WTC11 (cell line): ENCODE data around the gene PLPP2. TPM values are rescaled to one million over a fixed set of nuclear protein-coding genes. Genes with fewer than 3 reads are reported as not detected.
A peak's percentile ranks its signal among the peaks of the same experiment; 100 is the strongest.

ENCODE experiments used
- ATAC-seq: fragments of 200-7000 bp; cut with Tn5 transposase; 2 replicates; pipeline ENCODE4 v1.10.0; 2021; ENCODE audit warnings: mild to moderate bottlenecking, moderate library complexity
- CTCF ChIA-PET: fragments of 300-600 bp; sonication (Branson Sonifier 250); formaldehyde crosslinking; loops from one replicate; lab custom pipeline; 2021; ENCODE audit warnings: antibody characterized with exemption; lab: Charles Lee
- POLR2A ChIA-PET: fragments of 350-600 bp; sonication (Branson Sonifier 250); formaldehyde crosslinking; loops from one replicate; lab custom pipeline; 2021; ENCODE audit warnings: antibody characterized with exemption; lab: Charles Lee
- DNase-seq: peaks from one replicate; pipeline ENCODE4 v3.0.0; 2021; ENCODE audit warnings: low spot score
- H3K27ac Mint-ChIP-seq: 2 replicates; pipeline ENCODE4 v1.8.0; 2021; ENCODE audit warnings: mixed read lengths
- H3K27me3 Mint-ChIP-seq: 2 replicates; pipeline ENCODE4 v1.8.0; 2021; ENCODE audit warnings: low read depth, mild to moderate bottlenecking, moderate library complexity, mixed read lengths
- H3K36me3 Mint-ChIP-seq: 2 replicates; pipeline ENCODE4 v1.8.0; 2021; ENCODE audit warnings: mixed read lengths
- H3K4me1 Mint-ChIP-seq: 2 replicates; pipeline ENCODE4 v1.8.0; 2022; ENCODE audit warnings: mixed read lengths
- H3K4me3 Mint-ChIP-seq: 2 replicates; pipeline ENCODE4 v1.8.0; 2021; ENCODE audit warnings: mild to moderate bottlenecking, moderate library complexity, mixed read lengths
- H3K9me3 Mint-ChIP-seq: 2 replicates; pipeline ENCODE4 v1.8.0; 2021; ENCODE audit warnings: mixed read lengths
- CREM ChIP-seq: sonication (generic); formaldehyde crosslinking; IDR thresholded peaks from 2 replicates; pipeline ENCODE4 v1.8.1; 2022; ENCODE audit warnings: mild to moderate bottlenecking, missing genetic modification reagents, moderate library complexity
- FOXJ3 ChIP-seq: sonication (generic); formaldehyde crosslinking; IDR thresholded peaks from 2 replicates; pipeline ENCODE4 v1.9.0; 2021; ENCODE audit warnings: missing genetic modification reagents, mild to moderate bottlenecking, borderline replicate concordance
- FOXK1 ChIP-seq: sonication (generic); formaldehyde crosslinking; IDR thresholded peaks from 2 replicates; pipeline ENCODE4 v1.8.0; 2022; ENCODE audit warnings: mild to moderate bottlenecking, moderate library complexity, missing genetic modification reagents
- FOXP1 ChIP-seq: sonication (generic); formaldehyde crosslinking; IDR thresholded peaks from 2 replicates; pipeline ENCODE4 v1.8.0; 2022; ENCODE audit warnings: missing genetic modification reagents, mild to moderate bottlenecking, moderate library complexity, borderline replicate concordance
- JUN ChIP-seq: sonication (generic); formaldehyde crosslinking; IDR thresholded peaks from 2 replicates; pipeline ENCODE4 v1.8.0; 2023; ENCODE audit warnings: mild to moderate bottlenecking, missing genetic modification reagents
- TP53 ChIP-seq: sonication (generic); formaldehyde crosslinking; IDR thresholded peaks from 2 replicates; pipeline ENCODE4 v1.8.1; 2023; ENCODE audit warnings: mild to moderate bottlenecking, missing genetic modification reagents
- ZNF671 ChIP-seq: fragments of 250-450 bp; sonication (Bioruptor Pico); IDR thresholded peaks from 2 replicates; pipeline ENCODE4 v1.8.0; 2021; ENCODE audit warnings: mild to moderate bottlenecking
- total RNA-seq: library from RNA; stranded (reverse); gene quantifications from 3 replicates; pipeline ENCODE4 v1.2.3, GENCODE V29; 2021
- TF ChIP-seq, protein P1 (sequence below): sonication (generic); formaldehyde crosslinking; IDR thresholded peaks from 2 replicates; pipeline ENCODE4 v1.8.0; 2022; ENCODE audit warnings: mild to moderate bottlenecking, missing genetic modification reagents
- TF ChIP-seq, protein P2 (sequence below): fragments of 250-450 bp; sonication (Bioruptor Pico); conservative IDR thresholded peaks from 2 replicates; pipeline ENCODE4 v1.9.0; 2021; ENCODE audit warnings: mild to moderate bottlenecking
- TF ChIP-seq, protein P3 (sequence below): fragments of 250-450 bp; sonication (Bioruptor Pico); IDR thresholded peaks from 2 replicates; pipeline ENCODE4 v1.9.0; 2021; ENCODE audit warnings: mild to moderate bottlenecking
- TF ChIP-seq, protein P4 (sequence below): sonication (generic); formaldehyde crosslinking; conservative IDR thresholded peaks from 2 replicates; pipeline ENCODE4 v1.8.1; 2022; ENCODE audit warnings: mild to moderate bottlenecking, missing genetic modification reagents
- TF ChIP-seq, protein P5 (sequence below): sonication (generic); formaldehyde crosslinking; IDR thresholded peaks from 2 replicates; pipeline ENCODE4 v1.8.0; 2022; ENCODE audit warnings: mild to moderate bottlenecking, missing genetic modification reagents

PLPP2 gene
- total RNA-seq, 1 experiment from 2014 or later, result 78.7 TPM

DNA sequence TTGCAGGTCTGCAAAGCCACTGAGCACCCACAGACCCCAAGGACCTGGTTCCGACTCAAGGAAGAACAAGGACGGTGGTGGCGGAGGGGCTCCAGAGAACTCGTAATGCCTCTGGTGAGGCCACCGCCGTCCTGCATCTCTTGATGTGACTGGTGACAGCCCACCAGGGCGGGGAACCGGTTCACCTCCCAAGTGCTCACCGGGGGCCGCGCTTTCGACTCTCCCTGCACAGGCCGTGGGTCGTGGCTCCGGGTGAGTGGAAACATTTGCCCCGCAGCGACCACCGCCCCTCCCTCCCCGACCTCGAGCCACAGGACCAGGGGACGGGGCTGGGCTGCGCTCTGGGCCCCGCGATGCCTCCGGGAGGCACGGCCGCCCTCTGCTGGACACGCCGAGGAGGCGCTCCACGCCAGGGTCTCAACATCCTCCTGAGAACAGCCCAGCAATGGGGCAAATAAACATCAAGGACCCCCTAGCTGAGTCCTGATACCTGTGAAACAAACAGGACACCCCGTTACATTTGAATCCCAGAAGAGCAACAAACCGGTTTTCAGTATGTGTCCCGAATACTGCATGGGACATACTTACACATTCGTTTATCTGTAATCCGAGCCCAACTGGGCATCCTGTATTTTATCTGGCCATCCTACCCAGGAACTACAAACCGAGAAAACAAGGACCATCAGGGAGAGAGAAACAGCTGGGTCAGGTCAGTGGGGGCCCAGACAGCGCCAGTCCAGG lies 3.9 kb upstream of the PLPP2 start (continued):
- TF ChIP-seq, protein P1, sequence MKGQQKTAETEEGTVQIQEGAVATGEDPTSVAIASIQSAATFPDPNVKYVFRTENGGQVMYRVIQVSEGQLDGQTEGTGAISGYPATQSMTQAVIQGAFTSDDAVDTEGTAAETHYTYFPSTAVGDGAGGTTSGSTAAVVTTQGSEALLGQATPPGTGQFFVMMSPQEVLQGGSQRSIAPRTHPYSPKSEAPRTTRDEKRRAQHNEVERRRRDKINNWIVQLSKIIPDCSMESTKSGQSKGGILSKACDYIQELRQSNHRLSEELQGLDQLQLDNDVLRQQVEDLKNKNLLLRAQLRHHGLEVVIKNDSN (CRISPR knock-in tag), result no peak
- TF ChIP-seq TP53 (CRISPR knock-in tag) (no peak), JUN (CRISPR knock-in tag) (no peak)

DNA sequence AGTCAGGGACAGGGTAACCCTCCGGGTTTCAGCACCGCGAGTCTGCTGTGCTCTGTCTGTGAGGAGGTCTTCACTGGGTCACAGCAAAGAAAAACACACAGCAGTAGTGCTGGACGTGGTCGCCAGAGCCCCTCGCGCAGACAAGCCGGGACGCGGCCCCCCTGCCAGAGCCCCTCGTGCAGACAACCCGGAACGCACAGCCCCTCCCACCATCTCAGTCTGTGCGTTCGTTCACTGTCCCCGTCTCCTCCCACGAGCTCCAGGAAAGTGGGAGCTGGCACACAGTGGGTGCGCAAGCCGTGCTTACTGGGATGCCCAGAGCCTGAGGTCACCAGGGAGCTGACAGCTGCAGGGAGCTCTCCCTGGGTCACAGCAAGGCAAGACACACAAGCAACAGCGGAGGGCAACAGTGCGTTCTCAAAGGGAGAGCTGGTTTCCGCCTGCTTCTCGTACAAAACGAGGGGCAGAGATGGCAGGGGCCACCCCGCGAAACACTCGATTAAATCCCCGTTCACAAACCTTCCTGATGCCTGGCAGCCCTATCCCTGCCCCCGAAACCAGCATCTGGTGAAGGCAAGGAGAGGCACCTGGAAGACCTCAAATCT lies 3.2 kb upstream of the PLPP2 start:
- DNase-seq (no peak), ATAC-seq (no peak)
- peak overlapping the region; percentile 52 for H3K4me3 Mint-ChIP-seq

DNA sequence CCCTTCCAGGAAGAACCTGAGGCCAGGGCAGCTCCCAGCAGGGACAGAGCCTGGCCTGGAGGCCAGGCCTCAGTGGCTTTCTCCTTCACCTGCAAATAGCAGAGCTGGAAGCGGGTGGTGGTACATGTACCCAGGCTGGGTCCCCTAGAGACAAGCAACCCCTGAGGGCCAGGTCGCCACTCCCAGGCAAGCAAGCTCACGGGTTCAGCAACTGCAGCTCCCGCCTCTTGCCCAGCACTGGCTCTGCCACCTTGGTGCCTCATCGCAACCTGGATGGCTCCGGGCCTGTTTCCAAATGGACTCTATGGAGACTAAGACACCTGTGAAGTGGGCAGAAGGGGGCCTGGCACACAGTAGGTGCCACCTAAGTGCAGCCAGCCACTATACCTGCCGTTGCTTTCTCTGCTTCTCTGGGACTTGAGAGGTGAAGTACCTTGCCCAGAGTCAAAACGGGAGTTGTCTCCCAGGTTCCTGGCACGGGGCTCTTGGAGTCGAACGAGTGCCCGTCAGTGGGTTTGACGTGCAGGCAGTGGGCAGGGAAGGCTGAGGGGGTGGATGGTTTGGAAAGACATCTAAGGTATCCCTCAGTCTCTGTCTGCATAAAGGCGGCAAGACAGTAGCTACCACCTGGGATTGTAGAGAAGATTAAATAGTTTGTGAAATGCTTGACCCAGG lies 2.4 kb upstream of the PLPP2 start:
- no peak for DNase-seq
- no peaks in the 10 kb centered on the region for H3K9me3 Mint-ChIP-seq
- no peak overlapping the region for H3K27ac Mint-ChIP-seq
- POLR2A ChIA-PET, result no interaction called here
- peaks cover 13% of the 10 kb centered on the region for H3K27me3 Mint-ChIP-seq
- no peak overlapping the region for H3K4me3 Mint-ChIP-seq
- no peak for TF ChIP-seq FOXJ3 (CRISPR knock-in tag)
- TF ChIP-seq, all 79 proteins: peak for 0
- Mint-ChIP-seq H3K4me1 (peaks cover 40% of the 10 kb centered on the region), H3K36me3 (no peaks in the 10 kb centered on the region)
- no peak for ATAC-seq
- CTCF ChIA-PET, result interaction anchor here (0.5 to 2.8 kb wide), 7 partner anchors 20 to 384 kb away, joined by 3 to 12 read pairs (median 4); no protein-coding TSS in a partner anchor

More for the DNA sequence above, 3.2 kb upstream of the PLPP2 start:
- CTCF ChIA-PET, result interaction anchor here (0.8 to 2.8 kb wide), 10 partner anchors 14 to 1245 kb away, joined by 3 to 12 read pairs (median 4); no protein-coding TSS in a partner anchor
- peak; percentile 65; the same call in 1 of the 2 replicates for TF ChIP-seq FOXP1 (CRISPR knock-in tag)
- no peak for TF ChIP-seq FOXJ3 (CRISPR knock-in tag)
- H3K27me3 Mint-ChIP-seq, result peaks cover 13% of the 10 kb centered on the region
- no peaks in the 10 kb centered on the region for H3K9me3 Mint-ChIP-seq
- no peak overlapping the region for H3K27ac Mint-ChIP-seq
- H3K4me1 Mint-ChIP-seq, result peaks cover 31% of the 10 kb centered on the region
- no peaks in the 10 kb centered on the region for H3K36me3 Mint-ChIP-seq
- POLR2A ChIA-PET, result interaction anchor here (1.1 kb wide), 1 partner anchor 16 kb away, joined by 3 read pairs; no protein-coding TSS in a partner anchor

DNA sequence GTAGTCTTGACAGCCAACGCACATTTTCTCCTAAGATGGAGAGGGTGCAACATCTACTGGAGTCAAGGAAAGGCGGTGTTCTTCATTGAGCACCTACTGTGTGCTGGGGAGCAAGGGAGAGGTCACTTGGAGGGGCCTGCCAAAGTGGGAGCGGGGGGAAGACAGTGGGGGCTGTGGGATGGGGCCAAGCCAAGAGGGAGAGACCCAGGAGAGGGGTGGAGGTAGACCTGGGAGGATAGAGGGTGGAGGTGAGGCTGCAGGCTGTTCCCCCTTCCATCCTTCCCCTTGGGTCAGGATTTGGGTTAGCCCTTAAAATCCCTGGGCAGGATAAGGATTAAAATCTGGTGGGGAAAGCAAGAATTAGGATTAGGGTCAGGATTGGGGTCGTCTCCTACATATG lies 1.7 kb upstream of the PLPP2 start:
- POLR2A ChIA-PET, result no interaction called here
- H3K27me3 Mint-ChIP-seq, result peaks cover 13% of the 10 kb centered on the region
- no peak for DNase-seq

DNA sequence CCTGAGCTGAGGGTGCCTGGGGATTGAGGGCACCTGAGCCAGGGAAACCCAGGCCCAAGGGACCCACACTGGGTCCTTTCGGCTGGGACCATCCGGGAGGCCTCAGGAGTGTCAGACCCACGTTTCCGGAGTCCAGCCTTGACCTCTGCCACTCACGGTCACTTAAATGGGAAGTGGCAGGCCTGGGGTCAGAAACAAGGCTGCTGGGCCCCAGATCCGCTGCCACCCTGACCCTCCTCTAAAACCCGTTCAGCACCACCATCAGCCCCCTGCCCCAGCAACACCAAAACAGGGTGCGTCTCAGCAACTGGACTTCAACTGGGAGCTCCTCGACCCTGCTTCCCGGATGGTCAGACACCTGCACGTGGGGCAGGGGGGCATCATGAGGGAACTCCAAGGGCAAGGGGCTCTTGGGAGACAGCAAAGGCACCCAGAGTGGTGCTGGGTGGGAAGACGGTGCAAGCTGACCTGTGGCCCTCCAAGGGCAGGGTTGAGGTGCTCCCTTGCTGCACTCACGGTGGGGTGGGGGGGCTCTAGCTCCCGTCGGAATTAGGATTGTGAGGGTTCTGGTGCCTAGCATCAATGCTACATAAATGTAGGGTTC lies 1.2 kb upstream of the PLPP2 start:
- Mint-ChIP-seq H3K4me1 (peaks cover 49% of the 10 kb centered on the region), H3K36me3 (peaks cover 1% of the 10 kb centered on the region), H3K27me3 (peaks cover 13% of the 10 kb centered on the region), H3K4me3 (no peak overlapping the region), H3K9me3 (no peaks in the 10 kb centered on the region), H3K27ac (no peak overlapping the region)
- CTCF ChIA-PET, result interaction anchor here (0.9 to 1.1 kb wide), 3 partner anchors 26 to 203 kb away, joined by 3 read pairs; no protein-coding TSS in a partner anchor
- DNase-seq (no peak), ATAC-seq (no peak)
- POLR2A ChIA-PET, result no interaction called here
- TF ChIP-seq, protein P2, sequence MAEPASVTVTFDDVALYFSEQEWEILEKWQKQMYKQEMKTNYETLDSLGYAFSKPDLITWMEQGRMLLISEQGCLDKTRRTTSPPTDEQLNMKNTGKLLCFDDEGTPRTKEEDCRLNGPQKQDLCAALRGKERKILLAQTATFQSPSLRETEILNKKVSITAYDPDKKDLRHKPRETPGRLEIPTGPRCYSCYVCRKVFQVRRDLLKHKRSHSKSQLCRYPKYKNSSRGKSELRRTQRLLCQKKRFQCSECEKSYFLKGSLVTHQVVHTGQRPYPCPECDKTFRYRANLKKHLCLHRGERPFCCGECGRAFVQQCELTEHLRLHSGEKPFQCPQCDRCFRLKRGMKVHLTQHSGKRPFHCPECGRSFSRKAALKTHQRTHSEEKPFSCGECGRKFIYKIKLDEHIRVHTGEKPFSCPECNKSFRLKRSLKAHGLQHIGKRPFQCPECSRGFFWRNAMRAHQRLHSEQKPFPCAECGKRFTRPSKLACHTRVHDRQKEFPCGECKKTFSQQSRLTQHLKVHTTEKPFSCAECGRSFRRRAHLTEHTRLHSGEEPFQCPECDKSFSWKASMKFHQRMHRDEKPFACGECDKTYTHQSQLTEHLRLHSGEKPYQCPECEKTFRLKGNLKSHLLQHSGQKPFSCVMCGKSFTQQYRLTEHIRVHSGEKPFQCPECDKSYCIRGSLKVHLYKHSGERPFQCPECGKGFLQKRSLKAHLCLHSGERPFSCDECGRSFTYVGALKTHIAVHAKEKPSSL, result no peak
- TF ChIP-seq, protein P3, sequence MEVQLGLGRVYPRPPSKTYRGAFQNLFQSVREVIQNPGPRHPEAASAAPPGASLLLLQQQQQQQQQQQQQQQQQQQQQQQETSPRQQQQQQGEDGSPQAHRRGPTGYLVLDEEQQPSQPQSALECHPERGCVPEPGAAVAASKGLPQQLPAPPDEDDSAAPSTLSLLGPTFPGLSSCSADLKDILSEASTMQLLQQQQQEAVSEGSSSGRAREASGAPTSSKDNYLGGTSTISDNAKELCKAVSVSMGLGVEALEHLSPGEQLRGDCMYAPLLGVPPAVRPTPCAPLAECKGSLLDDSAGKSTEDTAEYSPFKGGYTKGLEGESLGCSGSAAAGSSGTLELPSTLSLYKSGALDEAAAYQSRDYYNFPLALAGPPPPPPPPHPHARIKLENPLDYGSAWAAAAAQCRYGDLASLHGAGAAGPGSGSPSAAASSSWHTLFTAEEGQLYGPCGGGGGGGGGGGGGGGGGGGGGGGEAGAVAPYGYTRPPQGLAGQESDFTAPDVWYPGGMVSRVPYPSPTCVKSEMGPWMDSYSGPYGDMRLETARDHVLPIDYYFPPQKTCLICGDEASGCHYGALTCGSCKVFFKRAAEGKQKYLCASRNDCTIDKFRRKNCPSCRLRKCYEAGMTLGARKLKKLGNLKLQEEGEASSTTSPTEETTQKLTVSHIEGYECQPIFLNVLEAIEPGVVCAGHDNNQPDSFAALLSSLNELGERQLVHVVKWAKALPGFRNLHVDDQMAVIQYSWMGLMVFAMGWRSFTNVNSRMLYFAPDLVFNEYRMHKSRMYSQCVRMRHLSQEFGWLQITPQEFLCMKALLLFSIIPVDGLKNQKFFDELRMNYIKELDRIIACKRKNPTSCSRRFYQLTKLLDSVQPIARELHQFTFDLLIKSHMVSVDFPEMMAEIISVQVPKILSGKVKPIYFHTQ (CRISPR knock-in tag), result no peak
- TF ChIP-seq, protein P4, sequence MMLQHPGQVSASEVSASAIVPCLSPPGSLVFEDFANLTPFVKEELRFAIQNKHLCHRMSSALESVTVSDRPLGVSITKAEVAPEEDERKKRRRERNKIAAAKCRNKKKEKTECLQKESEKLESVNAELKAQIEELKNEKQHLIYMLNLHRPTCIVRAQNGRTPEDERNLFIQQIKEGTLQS (CRISPR knock-in tag), result no peak
- TF ChIP-seq FOXJ3 (CRISPR knock-in tag), result no peak

More for the DNA sequence above, 1.7 kb upstream of the PLPP2 start:
- no peaks in the 10 kb centered on the region for H3K36me3 Mint-ChIP-seq
- H3K4me1 Mint-ChIP-seq, result peaks cover 46% of the 10 kb centered on the region
- H3K9me3 Mint-ChIP-seq, result no peaks in the 10 kb centered on the region
- CTCF ChIA-PET, result interaction anchor here (0.9 to 1.1 kb wide), 3 partner anchors 26 to 202 kb away, joined by 3 to 4 read pairs (median 3); no protein-coding TSS in a partner anchor
- no peak overlapping the region for H3K4me3 Mint-ChIP-seq
- no peak overlapping the region for H3K27ac Mint-ChIP-seq
- no peak for ATAC-seq
- TF ChIP-seq, protein P5, sequence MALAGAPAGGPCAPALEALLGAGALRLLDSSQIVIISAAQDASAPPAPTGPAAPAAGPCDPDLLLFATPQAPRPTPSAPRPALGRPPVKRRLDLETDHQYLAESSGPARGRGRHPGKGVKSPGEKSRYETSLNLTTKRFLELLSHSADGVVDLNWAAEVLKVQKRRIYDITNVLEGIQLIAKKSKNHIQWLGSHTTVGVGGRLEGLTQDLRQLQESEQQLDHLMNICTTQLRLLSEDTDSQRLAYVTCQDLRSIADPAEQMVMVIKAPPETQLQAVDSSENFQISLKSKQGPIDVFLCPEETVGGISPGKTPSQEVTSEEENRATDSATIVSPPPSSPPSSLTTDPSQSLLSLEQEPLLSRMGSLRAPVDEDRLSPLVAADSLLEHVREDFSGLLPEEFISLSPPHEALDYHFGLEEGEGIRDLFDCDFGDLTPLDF, result no peak
- no peak for TF ChIP-seq CREM (CRISPR knock-in tag)
- TF ChIP-seq FOXK1 (CRISPR knock-in tag), result no peak
- TF ChIP-seq ZNF671 (CRISPR knock-in tag), result no peak
